Cardiac muscle cell (in vitro differentiated cells and primary cell): ENCODE results near the gene BICD2. TPM values are rescaled to one million over a fixed set of nuclear protein-coding genes. Genes with fewer than 3 reads are reported as not detected.

Source experiments
- DNase-seq, 2 donors: peaks; one replicate each; pipeline versions ENCODE4 v3.0.0 to v3.0.0-alpha.2; 2010 to 2017; ENCODE audit warnings: low read depth in 1 of 2, low spot score in 1 of 2
- H3K27ac ChIP-seq: fragments of 200-600 bp; sonication (generic); 2 replicates; pipeline ENCODE4 v1.5.1; 2016
- H3K27me3 ChIP-seq: fragments of 200-600 bp; sonication (generic); 2 replicates; pipeline ENCODE4 v1.6.0; 2016; ENCODE audit warnings: control low read depth
- H3K36me3 ChIP-seq: fragments of 200-600 bp; sonication (generic); 2 replicates; pipeline ENCODE4 v1.5.1; 2016; ENCODE audit warnings: control low read depth
- H3K4me1 ChIP-seq: fragments of 200-600 bp; sonication (generic); 2 replicates; pipeline ENCODE4 v1.8.1; 2017; ENCODE audit warnings: low read depth, mild to moderate bottlenecking, mixed run types
- H3K4me3 ChIP-seq: fragments of 200-600 bp; sonication (generic); 2 replicates; pipeline ENCODE4 v1.5.1; 2016; ENCODE audit warnings: mild to moderate bottlenecking
- H3K9me3 ChIP-seq: fragments of 200-600 bp; sonication (generic); 2 replicates; pipeline ENCODE4 v1.5.1; 2017; ENCODE audit warnings: low read depth, mild to moderate bottlenecking, control low read depth
- CTCF ChIP-seq: IDR thresholded peaks from 2 replicates; pipeline ENCODE4 v1.5.1; 2012; ENCODE audit warnings: low read depth, mild to moderate bottlenecking, low read length
- polyA plus RNA-seq: library from polyadenylated mRNA; unstranded; fragments of >200 nt; fragmentation: Nextera tagmentation; extraction: Ambion mirVana; gene quantifications from 2 replicates; pipeline ENCODE4 v1.2.1, GENCODE V29; 2016
- total RNA-seq: library from RNA; depleted of rRNA; stranded (reverse); fragments of >200 nt; gene quantifications from 2 replicates; pipeline ENCODE4 v1.2.3, GENCODE V29; 2016

Gene BICD2
- total and polyA plus RNA-seq, 2 experiments from 2014 or later: 19.0 to 36.5 TPM

- Histone ChIP-seq H3K9me3 (no peaks in the 10 kb centered on the region), H3K4me1 (no peaks in the 10 kb centered on the region), H3K27ac (no peak overlapping the region), H3K27me3 (peaks cover 21% of the 10 kb centered on the region), H3K4me3 (no peak overlapping the region), H3K36me3 (no peaks in the 10 kb centered on the region)
- peak; percentile 78 for TF ChIP-seq CTCF
- DNase-seq: peak; percentile 79 to 84
Measured at GRCh38 chr9:92790542-92791527, 26.2 kb upstream of the BICD2 start.

DNA sequence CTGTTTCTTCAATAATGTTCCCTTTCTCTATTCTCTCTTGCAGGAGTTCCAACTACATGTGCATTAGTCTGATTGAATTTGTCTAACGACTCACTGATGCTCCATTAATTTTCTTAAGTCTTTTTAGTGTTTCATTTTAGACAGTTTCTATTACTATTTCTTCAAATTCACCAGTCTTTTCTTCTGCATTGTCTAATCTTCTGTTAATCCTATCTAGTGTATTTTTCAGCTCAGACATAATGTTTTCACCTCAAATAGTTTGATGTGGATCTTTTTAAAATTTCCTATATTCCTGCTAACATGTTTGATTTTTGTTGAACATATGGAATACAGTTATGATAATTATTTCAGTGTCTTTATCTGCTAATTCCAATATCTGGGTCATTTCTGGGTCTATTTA, 21.7 kb upstream of the BICD2 start:
- Histone ChIP-seq H3K36me3 (no peaks in the 10 kb centered on the region), H3K4me3 (no peak overlapping the region), H3K27me3 (peaks cover 4% of the 10 kb centered on the region), H3K27ac (no peak overlapping the region), H3K9me3 (no peaks in the 10 kb centered on the region), H3K4me1 (no peaks in the 10 kb centered on the region)
- no peak for DNase-seq
- TF ChIP-seq CTCF: no peak

DNA sequence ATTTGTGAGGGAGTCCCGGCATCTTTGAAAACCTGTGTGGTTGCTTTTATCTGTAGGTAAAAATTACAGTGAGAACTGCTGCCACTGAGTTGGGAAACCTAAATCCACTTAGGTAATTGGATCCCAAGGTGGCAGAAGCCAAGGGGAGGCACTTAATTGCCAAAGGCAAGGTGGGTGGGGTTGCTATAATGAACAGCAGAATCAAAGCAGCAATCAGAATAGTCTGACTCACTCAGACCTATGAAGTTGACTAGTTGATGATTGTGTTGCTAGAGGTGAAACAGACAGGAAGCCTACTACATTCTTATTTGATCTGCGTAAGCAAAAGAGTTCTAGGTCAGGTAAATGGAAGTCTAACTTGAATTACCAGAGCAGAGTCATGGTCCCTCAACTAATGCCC, 17.3 kb upstream of the BICD2 start:
- no peak for DNase-seq
- H3K4me1 ChIP-seq: no peaks in the 10 kb centered on the region

DNA sequence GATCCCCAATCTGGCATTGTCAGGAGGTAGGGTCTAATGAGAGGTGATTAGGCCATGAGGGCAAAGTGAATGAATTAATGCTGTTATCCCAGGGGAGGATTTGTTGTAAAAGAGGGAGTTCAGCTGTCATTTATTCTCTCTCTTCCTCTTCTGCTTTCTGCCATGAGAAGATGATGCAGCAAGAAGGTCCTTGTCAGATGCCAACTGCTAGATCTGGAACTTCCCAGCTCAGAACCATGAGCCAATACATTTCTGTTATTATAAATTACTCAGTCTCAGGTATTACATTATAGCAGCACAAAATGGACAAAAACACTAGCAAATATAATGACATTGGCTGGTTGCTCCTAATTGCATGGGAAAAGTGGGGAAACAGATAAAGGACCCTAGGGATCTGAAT, 15.6 kb upstream of the BICD2 start:
- Histone ChIP-seq H3K4me1 (no peaks in the 10 kb centered on the region), H3K36me3 (no peaks in the 10 kb centered on the region), H3K27ac (no peak overlapping the region), H3K4me3 (no peak overlapping the region), H3K27me3 (no peaks in the 10 kb centered on the region), H3K9me3 (no peaks in the 10 kb centered on the region)
- no peak for DNase-seq
- TF ChIP-seq CTCF: no peak

More for the DNA sequence above, 17.3 kb upstream of the BICD2 start:
- no peaks in the 10 kb centered on the region for H3K27me3 ChIP-seq
- no peak overlapping the region for H3K27ac ChIP-seq
- H3K36me3 ChIP-seq: no peaks in the 10 kb centered on the region
- no peak for TF ChIP-seq CTCF
- no peaks in the 10 kb centered on the region for H3K9me3 ChIP-seq
- no peak overlapping the region for H3K4me3 ChIP-seq

- DNase-seq: no peak
- Histone ChIP-seq H3K27me3 (no peaks in the 10 kb centered on the region), H3K4me1 (no peaks in the 10 kb centered on the region), H3K36me3 (no peaks in the 10 kb centered on the region), H3K4me3 (no peak overlapping the region), H3K9me3 (no peaks in the 10 kb centered on the region), H3K27ac (no peak overlapping the region)
- no peak for TF ChIP-seq CTCF
Measured at GRCh38 chr9:92775466-92775865, 10.8 kb upstream of the BICD2 start.
